A673 (cell line): ENCODE data around the gene C19orf44. TPM values are rescaled to one million over a fixed set of nuclear protein-coding genes. Genes with fewer than 3 reads are reported as not detected.

ENCODE experiments used
- BruUV-seq: library from RNA; stranded (reverse); fragments of 400-500 nt; replicated peaks from 2 replicates; lab custom pipeline; 2021; lab: Mats Ljungman, UMichigan
- CTCF ChIA-PET: fragments of 300-600 bp; sonication (Branson Sonifier 250); formaldehyde crosslinking; loops from one replicate; lab custom pipeline; 2022; ENCODE audit warnings: antibody characterized with exemption; lab: Charles Lee
- POLR2A ChIA-PET: fragments of 300-600 bp; sonication (Branson Sonifier 250); formaldehyde crosslinking; loops from one replicate; lab custom pipeline; 2022; ENCODE audit warnings: antibody characterized with exemption; ENCODE audit not compliant: low non-redundant PET; lab: Charles Lee
- DNase-seq: peaks from one replicate; pipeline ENCODE4 v3.0.0-alpha.2; 2015; ENCODE audit warnings: low spot score
- H3K27ac ChIP-seq: fragments of 200-600 bp; sonication (generic); 2 replicates; pipeline ENCODE4 v1.5.1; 2016; ENCODE audit warnings: mixed run types, low read depth, mild to moderate bottlenecking, mixed read lengths, antibody characterized with exemption, low read length; ENCODE audit not compliant: poor library complexity, severe bottlenecking
- H3K27me3 ChIP-seq: fragments of 200-600 bp; sonication (generic); replicated peaks from 2 replicates; pipeline ENCODE4 v1.6.1; 2017; ENCODE audit warnings: mixed run types, low read depth, mild to moderate bottlenecking, mixed read lengths, antibody characterized with exemption, low read length; ENCODE audit not compliant: insufficient read depth, poor library complexity
- H3K36me3 ChIP-seq: fragments of 200-600 bp; sonication (generic); 2 replicates; pipeline ENCODE4 v1.6.1; 2016; ENCODE audit warnings: mixed run types, mild to moderate bottlenecking, mixed read lengths, antibody characterized with exemption, low read length; ENCODE audit not compliant: insufficient read depth, poor library complexity, severe bottlenecking
- H3K4me1 ChIP-seq: fragments of 200-600 bp; sonication (generic); 2 replicates; pipeline ENCODE4 v1.6.1; 2017; ENCODE audit warnings: mixed run types, mild to moderate bottlenecking, mixed read lengths, antibody characterized with exemption, low read length; ENCODE audit not compliant: insufficient read depth, poor library complexity, severe bottlenecking
- H3K4me3 ChIP-seq: fragments of 200-600 bp; sonication (generic); 2 replicates; pipeline ENCODE4 v1.5.1; 2016; ENCODE audit warnings: low read depth, mixed run types, mild to moderate bottlenecking, mixed read lengths, low read length; ENCODE audit not compliant: poor library complexity, severe bottlenecking
- H3K9me3 ChIP-seq: fragments of 200-600 bp; sonication (generic); 2 replicates; pipeline ENCODE4 v1.6.1; 2016; ENCODE audit warnings: mixed run types, low read depth, mild to moderate bottlenecking, mixed read lengths, antibody characterized with exemption, low read length; ENCODE audit not compliant: poor library complexity, severe bottlenecking
- CTCF ChIP-seq: fragments of 300-800, 200-600 bp; sonication (generic); conservative IDR thresholded peaks from 2 replicates; pipeline ENCODE4 v1.5.1; 2017; ENCODE audit warnings: low read depth, mild to moderate bottlenecking, antibody characterized with exemption, low read length, moderate library complexity, mixed read lengths
- EZH2 ChIP-seq: fragments of 200-600 bp; sonication (generic); IDR thresholded peaks from 2 replicates; pipeline ENCODE4 v1.6.1; 2017; ENCODE audit warnings: borderline replicate concordance, low read depth, mild to moderate bottlenecking, mixed read lengths, antibody characterized with exemption, low read length; ENCODE audit not compliant: poor library complexity, severe bottlenecking
- intact Hi-C: fragments of 100-400 bp; cut with micrococcal nuclease; formaldehyde crosslinking; loops from one replicate; pipeline ENCODE4 v1.10.0; 2022; ENCODE audit not compliant: unreplicated experiment
- total RNA-seq: library from RNA; stranded (reverse); gene quantifications from 2 replicates; pipeline ENCODE4 v1.2.3, GENCODE V29; 2021

The C19orf44 gene
- total RNA-seq, 1 experiment from 2014 or later = 9.8 TPM

GRCh38 chr19:16522559-16523377 lies 26.6 kb downstream of the C19orf44 start:
- no peaks in the 10 kb centered on the region for H3K4me1 ChIP-seq
- H3K27me3 ChIP-seq = no peaks in the 10 kb centered on the region
- TF ChIP-seq CTCF (no peak), EZH2 (no peak)
- no peaks in the 10 kb centered on the region for H3K9me3 ChIP-seq
- no peak overlapping the region for H3K27ac ChIP-seq
- no peak for DNase-seq
- no TSS peak for BruUV-seq
- H3K4me3 ChIP-seq = no peak overlapping the region
- intact Hi-C loops = no loop called here
- ChIA-PET CTCF (no interaction called here), POLR2A (interaction anchor here (0.6 kb wide), 1 partner anchor 151 kb away, joined by 5 read pairs; no protein-coding TSS in a partner anchor)
- H3K36me3 ChIP-seq = peaks cover 95% of the 10 kb centered on the region

- Histone ChIP-seq H3K4me3 (no peak overlapping the region), H3K27ac (no peak overlapping the region), H3K9me3 (no peaks in the 10 kb centered on the region), H3K4me1 (no peaks in the 10 kb centered on the region), H3K27me3 (no peaks in the 10 kb centered on the region), H3K36me3 (peaks cover 95% of the 10 kb centered on the region)
- no peak for DNase-seq
- intact Hi-C loops = no loop called here
- TF ChIP-seq CTCF (no peak), EZH2 (no peak)
- no TSS peak for BruUV-seq
- POLR2A ChIA-PET = no interaction called here
- CTCF ChIA-PET = no interaction called here
Measured at GRCh38 chr19:16524991-16525734, 29.0 kb downstream of the C19orf44 start.

GRCh38 chr19:16525751-16526481 lies 29.7 kb downstream of the C19orf44 start:
- Histone ChIP-seq H3K4me3 (no peak overlapping the region), H3K4me1 (no peaks in the 10 kb centered on the region), H3K27ac (no peak overlapping the region), H3K9me3 (no peaks in the 10 kb centered on the region), H3K36me3 (peaks cover 95% of the 10 kb centered on the region), H3K27me3 (no peaks in the 10 kb centered on the region)
- CTCF ChIA-PET = no interaction called here
- intact Hi-C loops = no loop called here
- BruUV-seq = no TSS peak
- no peak for DNase-seq
- POLR2A ChIA-PET = no interaction called here
- TF ChIP-seq EZH2 (no peak), CTCF (no peak)
